Osteoblast (primary cell): ENCODE measurements around the gene CIB4. TPM values are rescaled to one million over a fixed set of nuclear protein-coding genes. Genes with fewer than 3 reads are reported as not detected.

Experiments
- DNase-seq: peaks from one replicate; pipeline ENCODE4 v3.0.0; 2011; ENCODE audit warnings: low spot score, mixed read lengths; ENCODE audit not compliant: insufficient read length; ENCODE audit errors: missing footprints
- H2AFZ ChIP-seq: 2 replicates; pipeline ENCODE4 v1.6.0; 2011; ENCODE audit warnings: mild to moderate bottlenecking, low read length
- H3K27ac ChIP-seq: 2 replicates; pipeline ENCODE4 v1.5.1; 2011; ENCODE audit warnings: mild to moderate bottlenecking, low read depth, low read length, moderate library complexity
- H3K27me3 ChIP-seq: 2 replicates; pipeline ENCODE4 v1.6.0; 2012; ENCODE audit warnings: mild to moderate bottlenecking, control low read depth, inconsistent platforms, low read length, moderate library complexity; ENCODE audit not compliant: insufficient read depth
- H3K36me3 ChIP-seq: 2 replicates; pipeline ENCODE4 v1.5.1; 2011; ENCODE audit warnings: mild to moderate bottlenecking, low read length, control low read depth, moderate library complexity; ENCODE audit not compliant: insufficient read depth
- H3K4me1 ChIP-seq: 2 replicates; pipeline ENCODE4 v1.5.1; 2011; ENCODE audit warnings: mild to moderate bottlenecking, low read length, control low read depth, moderate library complexity; ENCODE audit not compliant: insufficient read depth
- H3K4me2 ChIP-seq: 2 replicates; pipeline ENCODE4 v1.6.0; 2011; ENCODE audit warnings: mild to moderate bottlenecking, low read length; ENCODE audit not compliant: insufficient read depth
- H3K4me3 ChIP-seq: fragments of 200-600 bp; sonication (generic); 3 replicates; pipeline ENCODE4 v1.5.1; 2012; ENCODE audit warnings: mild to moderate bottlenecking, low read length, inconsistent platforms; ENCODE audit not compliant: insufficient read depth
- H3K79me2 ChIP-seq: 2 replicates; pipeline ENCODE4 v1.6.0; 2012; ENCODE audit warnings: mild to moderate bottlenecking, low read length, control low read depth, inconsistent platforms; ENCODE audit not compliant: insufficient read depth
- H3K9me3 ChIP-seq: 2 replicates; pipeline ENCODE4 v1.5.1; 2011; ENCODE audit warnings: low read depth, low read length, control low read depth
- H4K20me1 ChIP-seq: 2 replicates; pipeline ENCODE4 v1.6.0; 2012; ENCODE audit warnings: mild to moderate bottlenecking, low read length, control low read depth; ENCODE audit not compliant: insufficient read depth
- total RNA-seq: library from RNA; depleted of rRNA; stranded (reverse); fragments of >200 nt; gene quantifications from 2 replicates; pipeline ENCODE4 v1.2.3, GENCODE V29; 2012
- TF ChIP-seq, protein P1 (sequence below): IDR thresholded peaks from 2 replicates; pipeline ENCODE4 v1.5.1; 2011; ENCODE audit warnings: mild to moderate bottlenecking, low read depth, low read length, moderate library complexity; ENCODE audit errors: extremely low read depth

Gene CIB4
- total RNA-seq, 1 donor, result not detected

DNA sequence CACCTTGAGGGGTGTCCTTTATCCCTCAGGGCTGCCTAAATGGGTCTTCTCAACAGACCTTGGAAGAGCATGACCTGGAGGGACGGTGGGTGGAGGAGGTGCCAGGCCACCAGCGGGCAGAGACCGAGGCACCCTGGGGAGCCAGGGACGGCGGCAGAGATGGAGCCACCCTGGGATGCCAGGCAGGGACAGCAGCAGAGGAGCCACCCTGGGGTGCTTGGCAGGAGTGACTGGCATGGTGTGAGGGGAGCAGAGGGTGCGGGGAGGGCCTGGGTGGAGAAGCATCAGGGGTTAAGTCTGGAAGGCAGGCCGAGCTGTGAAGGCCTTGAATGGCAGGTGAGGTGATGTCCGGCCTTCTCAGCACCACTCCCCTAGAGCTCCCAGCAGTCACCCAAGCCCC is 56.1 kb downstream of the CIB4 start:
- H3K27me3 ChIP-seq, result peaks cover 83% of the 10 kb centered on the region
- H3K4me2 ChIP-seq, result no peak overlapping the region
- peak; percentile 82 for DNase-seq
- TF ChIP-seq, protein P1, sequence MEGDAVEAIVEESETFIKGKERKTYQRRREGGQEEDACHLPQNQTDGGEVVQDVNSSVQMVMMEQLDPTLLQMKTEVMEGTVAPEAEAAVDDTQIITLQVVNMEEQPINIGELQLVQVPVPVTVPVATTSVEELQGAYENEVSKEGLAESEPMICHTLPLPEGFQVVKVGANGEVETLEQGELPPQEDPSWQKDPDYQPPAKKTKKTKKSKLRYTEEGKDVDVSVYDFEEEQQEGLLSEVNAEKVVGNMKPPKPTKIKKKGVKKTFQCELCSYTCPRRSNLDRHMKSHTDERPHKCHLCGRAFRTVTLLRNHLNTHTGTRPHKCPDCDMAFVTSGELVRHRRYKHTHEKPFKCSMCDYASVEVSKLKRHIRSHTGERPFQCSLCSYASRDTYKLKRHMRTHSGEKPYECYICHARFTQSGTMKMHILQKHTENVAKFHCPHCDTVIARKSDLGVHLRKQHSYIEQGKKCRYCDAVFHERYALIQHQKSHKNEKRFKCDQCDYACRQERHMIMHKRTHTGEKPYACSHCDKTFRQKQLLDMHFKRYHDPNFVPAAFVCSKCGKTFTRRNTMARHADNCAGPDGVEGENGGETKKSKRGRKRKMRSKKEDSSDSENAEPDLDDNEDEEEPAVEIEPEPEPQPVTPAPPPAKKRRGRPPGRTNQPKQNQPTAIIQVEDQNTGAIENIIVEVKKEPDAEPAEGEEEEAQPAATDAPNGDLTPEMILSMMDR, result no peak
- H3K4me3 ChIP-seq, result no peak overlapping the region
- H4K20me1 ChIP-seq, result no peaks in the 10 kb centered on the region
- H3K4me1 ChIP-seq, result no peaks in the 10 kb centered on the region
- H3K9me3 ChIP-seq, result no peaks in the 10 kb centered on the region
- no peaks in the 10 kb centered on the region for H3K36me3 ChIP-seq
- H3K27ac ChIP-seq, result no peak overlapping the region
- H3K79me2 ChIP-seq, result no peaks in the 10 kb centered on the region
- H2AFZ ChIP-seq, result no peak overlapping the region

DNA sequence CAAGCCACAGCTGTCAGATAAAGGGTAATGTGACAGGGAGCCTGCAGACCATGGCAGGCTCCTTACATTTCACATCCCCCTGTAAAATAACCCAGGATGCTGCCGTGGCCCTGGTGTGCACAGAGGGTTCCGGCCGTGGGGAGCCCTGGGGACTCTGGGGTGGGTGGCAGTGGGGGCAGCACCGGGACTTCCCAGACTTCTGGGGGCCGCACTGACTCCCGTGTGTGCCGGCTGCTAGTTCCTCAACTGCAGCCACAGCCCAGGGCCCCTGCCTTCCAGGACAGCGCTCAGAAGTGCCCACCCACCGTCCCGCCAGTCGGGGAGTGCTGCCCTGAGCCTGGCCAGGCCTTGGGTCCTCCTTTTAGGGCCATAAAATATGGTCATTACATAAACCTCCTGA is 56.5 kb downstream of the CIB4 start:
- no peaks in the 10 kb centered on the region for H4K20me1 ChIP-seq
- no peak overlapping the region for H3K4me2 ChIP-seq
- no peak overlapping the region for H3K4me3 ChIP-seq
- H3K27me3 ChIP-seq, result peaks cover 83% of the 10 kb centered on the region
- DNase-seq, result peak; percentile 44
- no peaks in the 10 kb centered on the region for H3K79me2 ChIP-seq
- no peaks in the 10 kb centered on the region for H3K9me3 ChIP-seq
- H3K27ac ChIP-seq, result no peak overlapping the region
- H2AFZ ChIP-seq, result no peak overlapping the region
- no peaks in the 10 kb centered on the region for H3K4me1 ChIP-seq
- H3K36me3 ChIP-seq, result no peaks in the 10 kb centered on the region
- TF ChIP-seq, protein P1, result no peak

- Histone ChIP-seq H3K4me1 (no peaks in the 10 kb centered on the region), H2AFZ (no peak overlapping the region), H3K79me2 (no peaks in the 10 kb centered on the region), H4K20me1 (no peaks in the 10 kb centered on the region), H3K27me3 (peaks cover 85% of the 10 kb centered on the region), H3K4me2 (no peak overlapping the region), H3K36me3 (no peaks in the 10 kb centered on the region), H3K4me3 (no peak overlapping the region), H3K27ac (no peak overlapping the region), H3K9me3 (no peaks in the 10 kb centered on the region)
- TF ChIP-seq, protein P1, result no peak
- DNase-seq, result peak; percentile 3
Measured at GRCh38 chr2:26584191-26584590, 57.0 kb downstream of the CIB4 start.

DNA sequence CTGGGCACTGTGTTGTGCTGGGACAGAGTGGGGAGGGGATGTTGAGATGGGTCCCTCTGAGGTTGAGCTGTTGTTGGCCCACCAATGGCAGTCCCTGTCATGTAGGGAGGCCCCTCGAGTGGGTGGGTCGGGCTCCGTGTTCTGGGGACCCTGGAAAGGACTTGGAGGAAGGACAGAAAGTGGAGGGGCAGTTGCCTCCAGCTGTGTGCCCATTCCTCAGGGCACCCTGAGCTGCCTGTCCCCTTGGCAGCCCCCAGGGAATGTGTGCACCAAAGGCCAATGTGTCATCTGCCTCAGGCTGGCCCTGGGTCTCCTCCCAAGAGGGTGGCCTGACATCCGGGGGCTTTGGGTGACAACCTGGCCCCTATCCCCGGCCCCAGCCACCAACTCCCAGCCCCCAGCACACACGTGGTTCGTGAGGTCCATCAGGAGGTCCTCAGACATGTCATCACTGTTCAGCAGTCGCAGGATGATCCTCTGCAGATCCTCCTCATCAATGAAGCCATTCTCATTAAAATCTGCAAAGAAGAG is 57.7 kb downstream of the CIB4 start:
- Histone ChIP-seq H3K27me3 (peaks cover 90% of the 10 kb centered on the region), H3K9me3 (no peaks in the 10 kb centered on the region)

More for the DNA sequence above, 57.7 kb downstream of the CIB4 start:
- no peaks in the 10 kb centered on the region for H3K4me1 ChIP-seq
- no peaks in the 10 kb centered on the region for H3K36me3 ChIP-seq
- no peak overlapping the region for H2AFZ ChIP-seq
- H4K20me1 ChIP-seq, result no peaks in the 10 kb centered on the region
- peak; percentile 67 for DNase-seq
- H3K4me3 ChIP-seq, result no peak overlapping the region
- H3K79me2 ChIP-seq, result no peaks in the 10 kb centered on the region
- TF ChIP-seq, protein P1, result no peak
- no peak overlapping the region for H3K4me2 ChIP-seq
- no peak overlapping the region for H3K27ac ChIP-seq
